HCT116 (cell line): ENCODE measurements around the gene LINC00632. TPM values are rescaled to one million over a fixed set of nuclear protein-coding genes. Genes with fewer than 3 reads are reported as not detected.

ENCODE experiments used
- ATAC-seq: fragments of 200-7000 bp; cut with Tn5 transposase; 2 replicates; pipeline ENCODE4 v1.9.1; 2020; ENCODE audit warnings: mild to moderate bottlenecking, moderate library complexity
- BruUV-seq: library from RNA; stranded (reverse); fragments of 400-500 nt; replicated peaks from 2 replicates; lab custom pipeline; 2021; lab: Mats Ljungman, UMichigan
- CTCF ChIA-PET: fragments of 300-600 bp; sonication (Branson Sonifier 250); formaldehyde crosslinking; loops from one replicate; lab custom pipeline; 2021; ENCODE audit warnings: antibody characterized with exemption; lab: Charles Lee
- POLR2A ChIA-PET: fragments of 300-600, 350-600 bp; sonication (Branson Sonifier 250); formaldehyde crosslinking; loops from one replicate; lab custom pipeline; 2021; ENCODE audit warnings: antibody characterized with exemption; lab: Charles Lee
- RAD21 ChIA-PET, 2 experiments: fragments of 300-600 bp; sonication (Branson Sonifier 250); formaldehyde crosslinking; loops; one replicate each; lab custom pipeline; 2023; ENCODE audit warnings: low total read pairs in 2 of 2; ENCODE audit not compliant: uncharacterized antibody in 2 of 2, unreplicated experiment in 2 of 2, low non-redundant PET in 1 of 2; lab: Charles Lee
- DNase-seq: peaks from one replicate; pipeline ENCODE4 v3.0.0-alpha.2; 2010; ENCODE audit warnings: low read depth, low spot score
- H2AFZ ChIP-seq: fragments of 200-600 bp; shearing (Covaris generic), sonication (generic); 2 replicates; pipeline ENCODE4 v1.6.1; 2017; ENCODE audit warnings: low read depth, mixed run types, mixed read lengths, antibody characterized with exemption, low read length; ENCODE audit not compliant: poor library complexity, severe bottlenecking
- H3K27ac ChIP-seq: 2 replicates; pipeline ENCODE4 v1.5.1; 2012; ENCODE audit warnings: low read depth, low read length
- H3K27me3 ChIP-seq: fragments of 200-600 bp; sonication (generic); 2 replicates; pipeline ENCODE4 v1.6.1; 2016; ENCODE audit warnings: mixed run types, low read length, mixed read lengths; ENCODE audit not compliant: insufficient read depth
- H3K36me3 ChIP-seq, 2 experiments: fragments of 200-500 bp in 1 of 2; fragments of 200-600 bp in 1 of 2; sonication (Bioruptor generic) in 1 of 2; sonication (generic) in 1 of 2; 2 replicates each; pipeline versions ENCODE4 v1.5.1 to v1.6.1; 2014 to 2016; ENCODE audit warnings: low read length in 2 of 2, inconsistent platforms in 1 of 2, mixed read lengths in 1 of 2, mixed run types in 1 of 2; ENCODE audit not compliant: insufficient read depth in 2 of 2, control insufficient read depth in 1 of 2
- H3K4me1 ChIP-seq, 2 experiments: fragments of 200-600 bp in 1 of 2; sonication (generic) in 1 of 2; 2 replicates each; pipeline versions ENCODE4 v1.5.1 to v1.6.1; 2012 to 2017; ENCODE audit warnings: low read length in 2 of 2, inconsistent platforms in 1 of 2, mild to moderate bottlenecking in 1 of 2, mixed read lengths in 1 of 2, mixed run types in 1 of 2, moderate library complexity in 1 of 2; ENCODE audit not compliant: insufficient read depth in 2 of 2, control insufficient read depth in 1 of 2
- H3K4me2 ChIP-seq: fragments of 200-600 bp; sonication (generic); 2 replicates; pipeline ENCODE4 v1.6.1; 2017; ENCODE audit warnings: mixed run types, low read length, mixed read lengths
- H3K4me3 ChIP-seq, 2 experiments: fragments of 200-600 bp in 1 of 2; sonication (generic) in 1 of 2; replicated peaks in 1 of 2; 2 replicates each; pipeline ENCODE4 v1.5.1; 2011 to 2016; ENCODE audit warnings: low read length in 2 of 2, control low read depth in 1 of 2, low read depth in 1 of 2, mild to moderate bottlenecking in 1 of 2, mixed read lengths in 1 of 2, mixed run types in 1 of 2
- H3K79me2 ChIP-seq: fragments of 200-600 bp; sonication (generic); 2 replicates; pipeline ENCODE4 v1.6.1; 2017; ENCODE audit warnings: mild to moderate bottlenecking, mixed run types, low read length, moderate library complexity, mixed read lengths; ENCODE audit not compliant: insufficient read depth
- H3K9ac ChIP-seq: fragments of 200-600 bp; sonication (generic); 2 replicates; pipeline ENCODE4 v1.6.1; 2016; ENCODE audit warnings: low read length, mixed read lengths
- H3K9me2 ChIP-seq: fragments of 200-600 bp; sonication (generic), shearing (Covaris generic); 2 replicates; pipeline ENCODE4 v1.6.1; 2017; ENCODE audit warnings: mixed run types, mild to moderate bottlenecking, moderate library complexity; ENCODE audit not compliant: insufficient read depth
- H3K9me3 ChIP-seq, 2 experiments: fragments of 200-500 bp in 1 of 2; fragments of 200-600 bp in 1 of 2; sonication (Bioruptor generic) in 1 of 2; sonication (generic) in 1 of 2; 2 replicates each; pipeline ENCODE4 v1.6.1; 2014 to 2017; ENCODE audit warnings: low read length in 2 of 2, mixed read lengths in 2 of 2, inconsistent platforms in 1 of 2, low read depth in 1 of 2, mild to moderate bottlenecking in 1 of 2, mixed run types in 1 of 2, moderate library complexity in 1 of 2; ENCODE audit not compliant: control insufficient read depth in 1 of 2, insufficient read depth in 1 of 2
- H4K20me1 ChIP-seq: fragments of 200-600 bp; sonication (generic), shearing (Covaris generic); 2 replicates; pipeline ENCODE4 v1.6.1; 2017; ENCODE audit warnings: mixed run types, mild to moderate bottlenecking, moderate library complexity; ENCODE audit not compliant: insufficient read depth
- ATF3 ChIP-seq: IDR thresholded peaks from 2 replicates; pipeline ENCODE4 v1.6.1; 2012
- CBX3 ChIP-seq: IDR thresholded peaks from 2 replicates; pipeline ENCODE4 v1.6.1; 2012; ENCODE audit warnings: low read depth
- CEBPB ChIP-seq: IDR thresholded peaks from 2 replicates; pipeline ENCODE4 v1.6.1; 2012; ENCODE audit warnings: low read depth
- ELF1 ChIP-seq: IDR thresholded peaks from 2 replicates; pipeline ENCODE4 v1.6.1; 2012; ENCODE audit warnings: low read depth, borderline replicate concordance
- JUND ChIP-seq: IDR thresholded peaks from 2 replicates; pipeline ENCODE4 v1.6.1; 2012
- MAX ChIP-seq: IDR thresholded peaks from 2 replicates; pipeline ENCODE4 v1.6.1; 2012
- POLR2A ChIP-seq: IDR thresholded peaks from 2 replicates; pipeline ENCODE4 v1.7.0; 2011; ENCODE audit warnings: borderline replicate concordance; ENCODE audit not compliant: insufficient read depth, insufficient read length; ENCODE audit errors: extremely low read depth
- POLR2AphosphoS5 ChIP-seq: IDR thresholded peaks from 2 replicates; pipeline ENCODE4 v1.6.1; 2011; ENCODE audit warnings: mild to moderate bottlenecking, low read depth, low read length, moderate library complexity
- SP1 ChIP-seq: IDR thresholded peaks from 2 replicates; pipeline ENCODE4 v1.6.1; 2012; ENCODE audit warnings: low read depth
- YY1 ChIP-seq: IDR thresholded peaks from 2 replicates; pipeline ENCODE4 v1.6.1; 2011; ENCODE audit warnings: low read length, low read depth, moderate library complexity, mild to moderate bottlenecking; ENCODE audit not compliant: insufficient replicate concordance; ENCODE audit errors: extremely low read depth
- ZFX ChIP-seq: fragments of 450-650 bp; IDR thresholded peaks from 2 replicates; pipeline ENCODE4 v1.6.1; 2017
- intact Hi-C: fragments of 100-400 bp; cut with micrococcal nuclease; formaldehyde crosslinking; loops from 2 replicates; pipeline ENCODE4 v1.10.0; 2022
- total RNA-seq: library from RNA; stranded (reverse); gene quantifications from one replicate; pipeline ENCODE4 v1.2.1, GENCODE V29; 2021; ENCODE audit not compliant: unreplicated experiment
- TF ChIP-seq, protein P1 (sequence below), 3 experiments: fragments of 200-600 bp in 1 of 3; sonication (generic) in 1 of 3; IDR thresholded peaks in 2 of 3; conservative IDR thresholded peaks in 1 of 3; 2 replicates each; pipeline ENCODE4 v1.5.1; 2012 to 2017; ENCODE audit warnings: low read depth in 2 of 3, low read length in 2 of 3, antibody characterized with exemption in 1 of 3, borderline replicate concordance in 1 of 3, control low read depth in 1 of 3, mild to moderate bottlenecking in 1 of 3, mixed read lengths in 1 of 3, mixed run types in 1 of 3, moderate library complexity in 1 of 3; ENCODE audit not compliant: insufficient read depth in 1 of 3
- TF ChIP-seq, protein P2 (sequence below): IDR thresholded peaks from 2 replicates; pipeline ENCODE4 v1.6.1; 2011; ENCODE audit warnings: mild to moderate bottlenecking, low read length, moderate library complexity; ENCODE audit not compliant: insufficient replicate concordance; ENCODE audit errors: extremely low read depth

Gene LINC00632
- total RNA-seq, 1 experiment from 2014 or later = 0.15 TPM

- Histone ChIP-seq H3K9me2 (no peaks in the 10 kb centered on the region), H3K4me3 (no peak overlapping the region), H3K36me3 (no peaks in the 10 kb centered on the region), H4K20me1 (no peaks in the 10 kb centered on the region), H3K4me1 (no peaks in the 10 kb centered on the region), H2AFZ (no peak overlapping the region), H3K9me3 (no peaks in the 10 kb centered on the region), H3K27me3 (no peaks in the 10 kb centered on the region), H3K79me2 (no peaks in the 10 kb centered on the region), H3K9ac (no peak overlapping the region), H3K27ac (no peak overlapping the region), H3K4me2 (no peak overlapping the region)
- TF ChIP-seq YY1 (no peak), JUND (no peak), CBX3 (no peak), ATF3 (no peak)
- TF ChIP-seq, protein P1, sequence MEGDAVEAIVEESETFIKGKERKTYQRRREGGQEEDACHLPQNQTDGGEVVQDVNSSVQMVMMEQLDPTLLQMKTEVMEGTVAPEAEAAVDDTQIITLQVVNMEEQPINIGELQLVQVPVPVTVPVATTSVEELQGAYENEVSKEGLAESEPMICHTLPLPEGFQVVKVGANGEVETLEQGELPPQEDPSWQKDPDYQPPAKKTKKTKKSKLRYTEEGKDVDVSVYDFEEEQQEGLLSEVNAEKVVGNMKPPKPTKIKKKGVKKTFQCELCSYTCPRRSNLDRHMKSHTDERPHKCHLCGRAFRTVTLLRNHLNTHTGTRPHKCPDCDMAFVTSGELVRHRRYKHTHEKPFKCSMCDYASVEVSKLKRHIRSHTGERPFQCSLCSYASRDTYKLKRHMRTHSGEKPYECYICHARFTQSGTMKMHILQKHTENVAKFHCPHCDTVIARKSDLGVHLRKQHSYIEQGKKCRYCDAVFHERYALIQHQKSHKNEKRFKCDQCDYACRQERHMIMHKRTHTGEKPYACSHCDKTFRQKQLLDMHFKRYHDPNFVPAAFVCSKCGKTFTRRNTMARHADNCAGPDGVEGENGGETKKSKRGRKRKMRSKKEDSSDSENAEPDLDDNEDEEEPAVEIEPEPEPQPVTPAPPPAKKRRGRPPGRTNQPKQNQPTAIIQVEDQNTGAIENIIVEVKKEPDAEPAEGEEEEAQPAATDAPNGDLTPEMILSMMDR (IDR thresholded peaks at IDR 0.05 in 2 of 3, conservative IDR thresholded peaks at IDR 0.05 in 1 of 3; ENCODE audit: borderline replicate concordance in 1 of 3, insufficient read depth in 1 of 3, low read depth in 2 of 3, low read length in 2 of 3) = no peak
- ChIA-PET CTCF (no interaction called here), POLR2A (no interaction called here), RAD21 (no interaction called here)
- DNase-seq = no peak
- no peak for ATAC-seq
- no TSS peak for BruUV-seq
- intact Hi-C loops = no loop called here
Measured at GRCh38 chrX:140713174-140713539, 3.6 kb downstream of the LINC00632 start.

DNA sequence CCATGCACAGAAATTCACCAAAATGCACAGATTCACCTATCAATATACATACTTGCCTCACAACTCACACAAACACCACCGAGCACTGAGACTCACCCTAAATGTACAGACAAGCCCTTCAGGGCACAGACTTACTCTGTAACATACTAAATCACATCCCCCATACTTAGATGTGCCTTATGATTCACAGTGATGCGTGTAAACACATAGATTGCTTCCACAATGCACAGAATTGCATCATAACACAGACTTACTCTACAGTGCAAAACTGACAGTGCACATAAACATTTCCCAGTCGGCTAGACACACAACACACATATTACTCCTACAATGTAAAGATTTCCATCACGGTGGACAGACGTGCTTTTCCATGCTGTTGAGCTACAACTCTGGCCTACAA, 6.2 kb downstream of the LINC00632 start:
- DNase-seq (no peak), ATAC-seq (no peak)
- Histone ChIP-seq H2AFZ (no peak overlapping the region), H3K9me2 (no peaks in the 10 kb centered on the region), H4K20me1 (no peaks in the 10 kb centered on the region), H3K79me2 (no peaks in the 10 kb centered on the region), H3K4me1 (no peaks in the 10 kb centered on the region), H3K9ac (no peak overlapping the region), H3K27me3 (no peaks in the 10 kb centered on the region), H3K4me2 (no peak overlapping the region), H3K36me3 (no peaks in the 10 kb centered on the region), H3K4me3 (no peak overlapping the region), H3K9me3 (no peaks in the 10 kb centered on the region), H3K27ac (no peak overlapping the region)
- CTCF ChIA-PET = no interaction called here
- no TSS peak for BruUV-seq
- TF ChIP-seq ELF1 (no peak), POLR2AphosphoS5 (no peak), SP1 (no peak), CBX3 (no peak), MAX (no peak), ZFX (no peak), CEBPB (no peak), POLR2A (no peak)
- TF ChIP-seq, protein P1 (IDR thresholded peaks at IDR 0.05 in 2 of 3, conservative IDR thresholded peaks at IDR 0.05 in 1 of 3; ENCODE audit: borderline replicate concordance in 1 of 3, insufficient read depth in 1 of 3, low read depth in 2 of 3, low read length in 2 of 3) = no peak
- TF ChIP-seq, protein P2, sequence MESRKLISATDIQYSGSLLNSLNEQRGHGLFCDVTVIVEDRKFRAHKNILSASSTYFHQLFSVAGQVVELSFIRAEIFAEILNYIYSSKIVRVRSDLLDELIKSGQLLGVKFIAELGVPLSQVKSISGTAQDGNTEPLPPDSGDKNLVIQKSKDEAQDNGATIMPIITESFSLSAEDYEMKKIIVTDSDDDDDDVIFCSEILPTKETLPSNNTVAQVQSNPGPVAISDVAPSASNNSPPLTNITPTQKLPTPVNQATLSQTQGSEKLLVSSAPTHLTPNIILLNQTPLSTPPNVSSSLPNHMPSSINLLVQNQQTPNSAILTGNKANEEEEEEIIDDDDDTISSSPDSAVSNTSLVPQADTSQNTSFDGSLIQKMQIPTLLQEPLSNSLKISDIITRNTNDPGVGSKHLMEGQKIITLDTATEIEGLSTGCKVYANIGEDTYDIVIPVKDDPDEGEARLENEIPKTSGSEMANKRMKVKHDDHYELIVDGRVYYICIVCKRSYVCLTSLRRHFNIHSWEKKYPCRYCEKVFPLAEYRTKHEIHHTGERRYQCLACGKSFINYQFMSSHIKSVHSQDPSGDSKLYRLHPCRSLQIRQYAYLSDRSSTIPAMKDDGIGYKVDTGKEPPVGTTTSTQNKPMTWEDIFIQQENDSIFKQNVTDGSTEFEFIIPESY = no peak
- RAD21 ChIA-PET = no interaction called here
- POLR2A ChIA-PET = no interaction called here
- intact Hi-C loops = no loop called here
